Choroid plexus epithelial cell (primary cell): ENCODE measurements around the gene PHF2.

Source experiments
- DNase-seq: peaks from one replicate; pipeline ENCODE4 v3.0.0-alpha.2; 2010; ENCODE audit warnings: low read depth
- H3K4me3 ChIP-seq: 2 replicates; pipeline ENCODE4 v1.5.1; 2011; ENCODE audit warnings: low read depth, mild to moderate bottlenecking, control low read depth, low read length, moderate library complexity
- TF ChIP-seq, protein P1 (sequence below): conservative IDR thresholded peaks from 2 replicates; pipeline ENCODE4 v1.5.1; 2011; ENCODE audit warnings: low read depth, mild to moderate bottlenecking, control low read depth, inconsistent platforms, low read length, moderate library complexity

Gene PHF2

DNA sequence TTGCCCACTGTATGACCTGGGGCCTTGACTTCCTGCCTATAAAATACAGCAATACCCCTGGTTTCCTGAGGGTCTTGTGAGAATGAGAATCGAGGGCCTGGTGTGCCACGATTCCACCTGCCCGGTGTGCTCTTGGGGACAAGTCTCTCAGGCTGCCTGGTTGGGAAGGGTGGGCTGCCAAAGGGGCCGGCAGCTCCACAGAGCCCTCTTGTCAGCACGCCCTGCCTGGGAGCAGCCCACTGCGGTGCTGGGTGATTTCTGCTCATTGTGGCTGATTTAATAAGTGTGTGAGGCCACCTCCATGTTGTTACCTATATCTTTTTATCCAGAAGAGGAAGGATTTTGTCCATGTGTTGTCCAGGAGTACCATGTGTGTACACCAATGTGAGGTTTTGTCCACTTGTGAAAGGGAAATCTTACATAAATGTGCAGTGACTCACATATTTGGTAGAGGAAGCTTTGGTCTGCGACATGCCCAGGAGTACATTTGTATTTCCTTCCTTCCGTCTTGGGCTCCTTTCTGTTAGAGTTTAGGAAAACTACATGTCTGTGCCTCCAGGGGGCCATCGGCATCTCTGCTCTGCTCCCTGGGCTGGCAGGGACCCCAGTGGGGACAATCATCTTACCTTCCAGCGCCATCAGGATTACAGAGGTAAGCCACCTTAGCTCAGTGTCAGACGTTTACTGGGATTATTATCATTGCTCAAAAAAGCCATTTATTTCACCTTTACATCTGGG is 108.6 kb downstream of the PHF2 start:
- peak; percentile 26 for DNase-seq

GRCh38 chr9:93686127-93686879 is 109.9 kb downstream of the PHF2 start:
- H3K4me3 ChIP-seq = no peak overlapping the region
- TF ChIP-seq, protein P1, sequence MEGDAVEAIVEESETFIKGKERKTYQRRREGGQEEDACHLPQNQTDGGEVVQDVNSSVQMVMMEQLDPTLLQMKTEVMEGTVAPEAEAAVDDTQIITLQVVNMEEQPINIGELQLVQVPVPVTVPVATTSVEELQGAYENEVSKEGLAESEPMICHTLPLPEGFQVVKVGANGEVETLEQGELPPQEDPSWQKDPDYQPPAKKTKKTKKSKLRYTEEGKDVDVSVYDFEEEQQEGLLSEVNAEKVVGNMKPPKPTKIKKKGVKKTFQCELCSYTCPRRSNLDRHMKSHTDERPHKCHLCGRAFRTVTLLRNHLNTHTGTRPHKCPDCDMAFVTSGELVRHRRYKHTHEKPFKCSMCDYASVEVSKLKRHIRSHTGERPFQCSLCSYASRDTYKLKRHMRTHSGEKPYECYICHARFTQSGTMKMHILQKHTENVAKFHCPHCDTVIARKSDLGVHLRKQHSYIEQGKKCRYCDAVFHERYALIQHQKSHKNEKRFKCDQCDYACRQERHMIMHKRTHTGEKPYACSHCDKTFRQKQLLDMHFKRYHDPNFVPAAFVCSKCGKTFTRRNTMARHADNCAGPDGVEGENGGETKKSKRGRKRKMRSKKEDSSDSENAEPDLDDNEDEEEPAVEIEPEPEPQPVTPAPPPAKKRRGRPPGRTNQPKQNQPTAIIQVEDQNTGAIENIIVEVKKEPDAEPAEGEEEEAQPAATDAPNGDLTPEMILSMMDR = no peak
- no peak for DNase-seq

More for the DNA sequence above, 108.6 kb downstream of the PHF2 start:
- TF ChIP-seq, protein P1 = peak; percentile 55
- no peak overlapping the region for H3K4me3 ChIP-seq

GRCh38 chr9:93686880-93687236 is 110.5 kb downstream of the PHF2 start:
- no peak for DNase-seq
- TF ChIP-seq, protein P1 = no peak
- H3K4me3 ChIP-seq = no peak overlapping the region

- no peak overlapping the region for H3K4me3 ChIP-seq
- DNase-seq = no peak
- TF ChIP-seq, protein P1 = no peak
Observed at GRCh38 chr9:93690618-93691017, 114.2 kb downstream of the PHF2 start.

- peak; percentile 19 for DNase-seq
- no peak overlapping the region for H3K4me3 ChIP-seq
- TF ChIP-seq, protein P1 = no peak
Observed at GRCh38 chr9:93693129-93693528, 116.7 kb downstream of the PHF2 start.

- TF ChIP-seq, protein P1 = no peak
- no peak overlapping the region for H3K4me3 ChIP-seq
- no peak for DNase-seq
Observed at GRCh38 chr9:93697352-93698139, 121.2 kb downstream of the PHF2 start.
